ENCODE data around the gene OLFML2B. TPM values are rescaled to one million over a fixed set of nuclear protein-coding genes. Genes with fewer than 3 reads are reported as not detected.

OLFML2B gene
- total RNA-seq, 1 donor from 2014 or later, result 1.8 TPM

DNA sequence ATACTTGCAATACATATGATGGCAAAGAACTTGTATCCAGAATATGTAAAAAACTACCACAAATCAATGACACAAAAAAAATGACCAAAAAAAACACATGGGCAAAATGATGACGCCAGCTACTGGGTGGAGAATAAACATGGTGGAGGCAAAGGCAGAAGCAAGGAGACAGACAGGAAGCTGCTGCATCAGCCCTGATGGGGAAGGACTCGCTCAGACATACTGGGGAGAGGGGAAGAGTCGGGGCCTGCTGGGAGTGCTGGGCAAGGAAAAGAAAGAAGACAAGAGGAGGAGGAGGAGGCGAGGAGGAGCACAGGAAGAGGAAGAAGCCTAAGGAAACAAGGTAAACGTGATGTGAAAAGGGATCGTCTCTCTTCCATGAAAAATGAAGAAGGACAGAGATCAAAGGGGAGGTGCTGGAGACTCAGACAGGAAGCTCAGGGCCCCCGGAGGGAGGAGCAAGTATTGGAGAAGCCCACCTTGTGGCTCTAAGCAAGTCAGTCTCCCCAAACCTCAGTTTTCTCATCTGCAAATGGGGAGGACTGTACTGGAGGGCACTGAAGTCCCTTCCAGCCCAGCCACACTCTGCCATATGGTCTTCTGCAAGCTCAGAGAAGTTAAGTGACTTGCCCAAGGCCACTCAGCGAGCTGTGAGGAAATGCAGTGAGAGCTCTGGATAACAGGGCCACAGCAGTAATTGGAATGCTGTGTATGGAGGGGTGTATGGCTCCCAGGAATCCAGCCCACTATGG is 24.2 kb downstream of the OLFML2B start:
- TF ChIP-seq, protein P1, sequence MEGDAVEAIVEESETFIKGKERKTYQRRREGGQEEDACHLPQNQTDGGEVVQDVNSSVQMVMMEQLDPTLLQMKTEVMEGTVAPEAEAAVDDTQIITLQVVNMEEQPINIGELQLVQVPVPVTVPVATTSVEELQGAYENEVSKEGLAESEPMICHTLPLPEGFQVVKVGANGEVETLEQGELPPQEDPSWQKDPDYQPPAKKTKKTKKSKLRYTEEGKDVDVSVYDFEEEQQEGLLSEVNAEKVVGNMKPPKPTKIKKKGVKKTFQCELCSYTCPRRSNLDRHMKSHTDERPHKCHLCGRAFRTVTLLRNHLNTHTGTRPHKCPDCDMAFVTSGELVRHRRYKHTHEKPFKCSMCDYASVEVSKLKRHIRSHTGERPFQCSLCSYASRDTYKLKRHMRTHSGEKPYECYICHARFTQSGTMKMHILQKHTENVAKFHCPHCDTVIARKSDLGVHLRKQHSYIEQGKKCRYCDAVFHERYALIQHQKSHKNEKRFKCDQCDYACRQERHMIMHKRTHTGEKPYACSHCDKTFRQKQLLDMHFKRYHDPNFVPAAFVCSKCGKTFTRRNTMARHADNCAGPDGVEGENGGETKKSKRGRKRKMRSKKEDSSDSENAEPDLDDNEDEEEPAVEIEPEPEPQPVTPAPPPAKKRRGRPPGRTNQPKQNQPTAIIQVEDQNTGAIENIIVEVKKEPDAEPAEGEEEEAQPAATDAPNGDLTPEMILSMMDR (IDR thresholded peaks at IDR 0.05; ENCODE audit: unreplicated experiment), result no peak
- no peaks in the 10 kb centered on the region for H3K9me3 Mint-ChIP-seq (ENCODE audit: low read depth)

DNA sequence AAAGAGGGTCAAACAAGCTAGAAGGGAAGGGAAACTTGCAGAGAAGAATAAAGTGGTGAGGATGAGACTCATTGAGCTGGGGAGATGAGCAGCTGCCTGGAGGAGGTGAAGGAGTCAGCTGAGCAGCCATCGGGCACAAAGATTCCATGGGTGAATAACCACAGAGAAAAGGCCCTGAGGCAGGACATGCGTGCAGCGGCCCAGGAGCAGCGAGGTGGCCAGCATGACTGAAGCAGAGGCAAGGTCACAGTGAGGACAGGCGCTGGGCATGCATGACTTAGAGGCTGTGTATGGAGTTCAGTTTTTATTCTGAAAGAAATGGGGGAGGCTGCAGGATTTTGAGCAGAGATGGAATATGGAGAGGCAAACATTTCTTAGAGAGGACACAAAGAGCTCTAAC is 24.9 kb downstream of the OLFML2B start:
- H3K4me1 Mint-ChIP-seq (ENCODE audit: low read depth), result no peaks in the 10 kb centered on the region
- no peak overlapping the region for H3K27ac Mint-ChIP-seq
- H3K36me3 Mint-ChIP-seq (ENCODE audit: insufficient read depth), result no peaks in the 10 kb centered on the region
- no peaks in the 10 kb centered on the region for H3K9me3 Mint-ChIP-seq (ENCODE audit: low read depth)
- TF ChIP-seq, protein P1 (IDR thresholded peaks at IDR 0.05; ENCODE audit: unreplicated experiment), result no peak
- DNase-seq (ENCODE audit: low spot score, unreplicated experiment), result no peak
- H3K27me3 Mint-ChIP-seq, result peaks cover 3% of the 10 kb centered on the region
- no peak overlapping the region for H3K4me3 Mint-ChIP-seq (ENCODE audit: low read depth)

More for the DNA sequence above, 24.2 kb downstream of the OLFML2B start:
- no peak for DNase-seq (ENCODE audit: low spot score, unreplicated experiment)
- no peaks in the 10 kb centered on the region for H3K36me3 Mint-ChIP-seq (ENCODE audit: insufficient read depth)
- no peak overlapping the region for H3K27ac Mint-ChIP-seq
- H3K27me3 Mint-ChIP-seq, result peaks cover 3% of the 10 kb centered on the region
- no peaks in the 10 kb centered on the region for H3K4me1 Mint-ChIP-seq (ENCODE audit: low read depth)
- no peak overlapping the region for H3K4me3 Mint-ChIP-seq (ENCODE audit: low read depth)

DNA sequence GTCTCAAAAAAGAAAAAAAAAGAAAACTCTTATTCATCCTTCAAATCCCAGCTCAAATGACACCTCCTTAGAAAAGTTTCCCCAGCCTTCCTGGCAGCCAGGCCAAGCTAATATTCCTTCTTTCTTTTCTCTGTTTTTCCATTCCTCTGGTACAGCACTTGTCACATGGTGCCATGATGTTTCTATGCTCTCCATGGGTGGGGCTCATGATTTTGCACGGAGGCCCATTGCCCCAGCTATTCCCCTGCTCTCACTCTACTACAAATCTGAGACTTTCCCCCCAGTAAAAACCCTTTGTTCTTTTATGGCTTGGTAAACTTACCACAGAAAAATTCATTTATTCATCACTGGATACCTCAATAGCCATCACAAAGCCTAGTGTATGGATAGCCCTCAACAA is 26.5 kb downstream of the OLFML2B start:
- Mint-ChIP-seq H3K27me3 (no peaks in the 10 kb centered on the region), H3K4me1 (ENCODE audit: low read depth) (no peaks in the 10 kb centered on the region), H3K4me3 (ENCODE audit: low read depth) (no peak overlapping the region), H3K27ac (no peak overlapping the region), H3K9me3 (ENCODE audit: low read depth) (no peaks in the 10 kb centered on the region), H3K36me3 (ENCODE audit: insufficient read depth) (no peaks in the 10 kb centered on the region)
- TF ChIP-seq, protein P1 (IDR thresholded peaks at IDR 0.05; ENCODE audit: unreplicated experiment), result no peak
- DNase-seq (ENCODE audit: low spot score, unreplicated experiment), result no peak

DNA sequence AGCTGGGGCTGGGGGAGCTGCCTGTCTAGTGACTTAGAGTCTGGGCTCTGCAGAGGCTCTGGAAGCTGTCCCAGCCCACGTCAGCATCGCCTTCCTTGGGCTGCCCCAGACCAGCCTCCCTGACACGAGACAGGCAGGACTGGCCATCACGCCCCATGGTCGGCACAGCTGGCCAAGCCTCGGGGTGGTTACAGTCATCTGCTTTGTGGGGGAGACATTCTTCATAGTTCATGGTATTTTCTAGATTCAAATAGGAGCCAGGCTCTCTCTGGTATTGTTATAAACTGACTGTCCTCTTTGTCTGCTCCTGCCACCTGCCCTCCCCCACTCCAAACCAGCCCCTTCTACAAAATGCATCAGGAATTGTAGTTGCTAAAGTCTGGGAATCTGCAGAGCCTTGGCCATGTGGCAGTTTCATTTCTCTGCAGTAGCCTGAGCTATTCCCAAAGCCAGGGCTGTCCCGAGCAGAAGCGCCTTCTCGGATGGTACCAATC is 29.4 kb downstream of the OLFML2B start:
- TF ChIP-seq, protein P1 (IDR thresholded peaks at IDR 0.05; ENCODE audit: unreplicated experiment), result no peak
- no peaks in the 10 kb centered on the region for H3K4me1 Mint-ChIP-seq (ENCODE audit: low read depth)
- H3K9me3 Mint-ChIP-seq (ENCODE audit: low read depth), result no peaks in the 10 kb centered on the region
- no peak overlapping the region for H3K4me3 Mint-ChIP-seq (ENCODE audit: low read depth)
- H3K27ac Mint-ChIP-seq, result no peak overlapping the region
- no peak for DNase-seq (ENCODE audit: low spot score, unreplicated experiment)
- H3K36me3 Mint-ChIP-seq (ENCODE audit: insufficient read depth), result no peaks in the 10 kb centered on the region
- no peaks in the 10 kb centered on the region for H3K27me3 Mint-ChIP-seq

DNA sequence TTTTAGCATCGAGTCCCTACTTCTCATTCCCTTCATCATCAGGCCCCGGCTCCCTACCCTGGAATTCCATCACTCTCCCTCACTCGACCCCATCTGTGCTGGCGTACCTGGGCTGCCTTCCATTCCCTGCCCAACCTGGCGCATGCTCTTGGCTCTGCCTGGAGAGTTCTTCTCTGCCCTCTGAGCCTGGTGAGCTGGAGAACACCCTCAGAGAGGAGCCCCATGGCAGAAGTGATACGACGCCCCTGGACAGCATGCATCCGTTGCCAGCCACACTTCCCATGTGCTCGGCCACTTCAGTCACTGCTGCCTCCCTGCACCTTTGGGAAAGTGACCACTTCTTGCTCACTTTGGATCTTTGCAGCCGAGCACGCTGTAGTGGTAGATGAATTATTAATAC is 30.1 kb downstream of the OLFML2B start:
- no peaks in the 10 kb centered on the region for H3K27me3 Mint-ChIP-seq
- no peak overlapping the region for H3K4me3 Mint-ChIP-seq (ENCODE audit: low read depth)
- TF ChIP-seq, protein P1 (IDR thresholded peaks at IDR 0.05; ENCODE audit: unreplicated experiment), result no peak
- DNase-seq (ENCODE audit: low spot score, unreplicated experiment), result no peak
- H3K36me3 Mint-ChIP-seq (ENCODE audit: insufficient read depth), result no peaks in the 10 kb centered on the region
- no peak overlapping the region for H3K27ac Mint-ChIP-seq
- no peaks in the 10 kb centered on the region for H3K9me3 Mint-ChIP-seq (ENCODE audit: low read depth)
- H3K4me1 Mint-ChIP-seq (ENCODE audit: low read depth), result no peaks in the 10 kb centered on the region
